PC-9 (cell line): ENCODE data around the gene MYOZ2.

Experiments
- EZH2 ChIP-seq: fragments of 200-600 bp; sonication (generic); IDR thresholded peaks from 2 replicates; pipeline ENCODE4 v1.8.0; 2017; ENCODE audit warnings: antibody characterized with exemption, low read depth
- TF ChIP-seq, protein P1 (sequence below): fragments of 200-600 bp; sonication (generic); conservative IDR thresholded peaks from 2 replicates; pipeline ENCODE4 v1.6.1; 2017; ENCODE audit warnings: mixed run types, antibody characterized with exemption, mild to moderate bottlenecking, moderate library complexity

DNA sequence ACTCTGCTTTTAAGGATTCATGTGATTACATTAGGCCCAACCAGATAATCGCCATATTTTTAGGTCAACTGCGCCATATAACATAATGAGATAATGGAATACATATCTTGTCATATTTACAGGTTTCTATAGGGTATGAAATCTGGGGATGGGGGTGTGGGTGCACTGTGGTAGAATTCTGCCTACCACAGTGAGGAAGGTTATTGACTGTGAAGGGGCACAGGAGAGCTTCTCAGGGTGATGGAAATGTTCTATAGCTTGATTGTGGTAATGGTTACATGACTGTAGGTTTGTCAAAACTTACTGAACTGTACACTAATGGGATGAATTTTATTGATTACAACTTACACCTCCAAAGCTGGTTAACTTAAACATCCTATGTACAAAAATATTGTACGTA is 92.8 kb downstream of the MYOZ2 start:
- TF ChIP-seq, protein P1, sequence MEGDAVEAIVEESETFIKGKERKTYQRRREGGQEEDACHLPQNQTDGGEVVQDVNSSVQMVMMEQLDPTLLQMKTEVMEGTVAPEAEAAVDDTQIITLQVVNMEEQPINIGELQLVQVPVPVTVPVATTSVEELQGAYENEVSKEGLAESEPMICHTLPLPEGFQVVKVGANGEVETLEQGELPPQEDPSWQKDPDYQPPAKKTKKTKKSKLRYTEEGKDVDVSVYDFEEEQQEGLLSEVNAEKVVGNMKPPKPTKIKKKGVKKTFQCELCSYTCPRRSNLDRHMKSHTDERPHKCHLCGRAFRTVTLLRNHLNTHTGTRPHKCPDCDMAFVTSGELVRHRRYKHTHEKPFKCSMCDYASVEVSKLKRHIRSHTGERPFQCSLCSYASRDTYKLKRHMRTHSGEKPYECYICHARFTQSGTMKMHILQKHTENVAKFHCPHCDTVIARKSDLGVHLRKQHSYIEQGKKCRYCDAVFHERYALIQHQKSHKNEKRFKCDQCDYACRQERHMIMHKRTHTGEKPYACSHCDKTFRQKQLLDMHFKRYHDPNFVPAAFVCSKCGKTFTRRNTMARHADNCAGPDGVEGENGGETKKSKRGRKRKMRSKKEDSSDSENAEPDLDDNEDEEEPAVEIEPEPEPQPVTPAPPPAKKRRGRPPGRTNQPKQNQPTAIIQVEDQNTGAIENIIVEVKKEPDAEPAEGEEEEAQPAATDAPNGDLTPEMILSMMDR: no peak
- no peak for TF ChIP-seq EZH2
